HG02763 (cell line): ENCODE measurements around the gene TRIM41.

ENCODE experiments used
- ATAC-seq: cut with Tn5 transposase; IDR thresholded peaks from one replicate; pipeline ENCODE4 v1.9.1; 2021; ENCODE audit warnings: mild to moderate bottlenecking, moderate library complexity; ENCODE audit not compliant: unreplicated experiment

TRIM41 gene

DNA sequence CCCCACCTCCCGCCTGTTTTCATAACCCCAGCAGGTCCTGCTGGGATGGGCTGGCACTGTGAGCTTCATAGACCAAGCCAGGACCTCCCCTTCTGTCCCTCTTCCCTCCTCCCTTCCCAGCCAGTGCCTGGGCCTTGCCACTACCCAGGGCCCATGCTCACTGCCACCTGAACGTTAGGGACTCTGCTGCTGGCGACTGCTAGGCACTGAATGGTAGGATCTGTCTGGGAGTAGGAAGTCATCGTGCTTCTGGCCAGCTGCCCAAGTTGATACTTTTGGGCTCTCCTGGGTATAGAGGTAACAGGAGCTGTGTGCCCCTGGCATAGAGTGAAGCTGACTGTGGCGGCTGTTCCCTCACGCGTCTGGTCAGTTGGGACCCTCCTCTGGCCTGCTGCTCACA is 8.4 kb downstream of the TRIM41 start:
- ATAC-seq = no peak

DNA sequence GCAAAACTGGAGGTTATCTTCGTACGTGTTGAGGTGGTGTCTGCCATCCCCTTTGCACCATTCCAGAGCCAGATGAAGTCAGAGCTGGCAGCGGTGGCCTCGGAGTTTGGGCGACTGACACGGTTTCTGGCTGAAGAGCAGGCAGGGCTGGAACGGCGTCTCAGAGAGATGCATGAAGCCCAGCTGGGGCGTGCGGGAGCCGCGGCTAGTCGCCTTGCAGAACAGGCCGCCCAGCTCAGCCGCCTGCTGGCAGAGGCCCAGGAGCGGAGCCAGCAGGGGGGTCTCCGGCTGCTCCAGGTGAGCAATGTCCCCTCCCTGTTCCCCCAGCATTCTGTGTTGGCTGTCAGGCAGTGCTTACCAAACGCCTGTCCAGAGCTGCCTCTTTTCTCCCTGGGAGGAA is 9.5 kb downstream of the TRIM41 start:
- ATAC-seq = no peak

DNA sequence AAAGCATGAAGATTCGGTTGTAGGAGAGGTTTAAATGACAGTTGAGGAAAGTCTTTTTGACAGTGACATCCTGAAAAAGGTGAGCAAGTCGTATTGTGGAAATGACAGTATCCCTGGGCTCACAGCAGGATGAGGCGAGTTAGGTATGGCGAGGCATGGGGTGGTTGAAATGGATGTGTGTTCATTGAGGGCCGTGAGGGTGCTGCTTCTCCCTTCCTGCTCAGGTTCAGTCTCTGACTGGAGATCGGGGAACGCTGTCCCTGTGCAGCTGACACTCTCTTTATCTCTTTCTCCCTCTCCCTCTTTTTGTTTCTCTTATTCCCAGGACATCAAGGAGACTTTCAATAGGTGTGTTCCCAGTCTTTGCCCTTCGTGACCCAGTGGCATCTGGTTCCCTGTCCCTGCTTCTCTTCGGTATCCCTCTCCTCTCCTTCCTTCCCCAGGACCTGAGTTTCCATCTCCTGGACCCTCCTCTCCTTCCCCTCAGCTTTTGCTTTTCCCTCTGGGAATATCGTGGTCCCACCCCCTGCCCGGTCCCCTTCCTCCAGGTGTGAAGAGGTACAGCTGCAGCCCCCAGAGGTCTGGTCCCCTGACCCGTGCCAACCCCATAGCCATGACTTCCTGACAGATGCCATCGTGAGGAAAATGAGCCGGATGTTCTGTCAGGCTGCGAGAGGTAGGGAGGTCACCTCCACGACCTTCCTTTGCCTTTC is 10.2 kb downstream of the TRIM41 start:
- ATAC-seq = no peak

DNA sequence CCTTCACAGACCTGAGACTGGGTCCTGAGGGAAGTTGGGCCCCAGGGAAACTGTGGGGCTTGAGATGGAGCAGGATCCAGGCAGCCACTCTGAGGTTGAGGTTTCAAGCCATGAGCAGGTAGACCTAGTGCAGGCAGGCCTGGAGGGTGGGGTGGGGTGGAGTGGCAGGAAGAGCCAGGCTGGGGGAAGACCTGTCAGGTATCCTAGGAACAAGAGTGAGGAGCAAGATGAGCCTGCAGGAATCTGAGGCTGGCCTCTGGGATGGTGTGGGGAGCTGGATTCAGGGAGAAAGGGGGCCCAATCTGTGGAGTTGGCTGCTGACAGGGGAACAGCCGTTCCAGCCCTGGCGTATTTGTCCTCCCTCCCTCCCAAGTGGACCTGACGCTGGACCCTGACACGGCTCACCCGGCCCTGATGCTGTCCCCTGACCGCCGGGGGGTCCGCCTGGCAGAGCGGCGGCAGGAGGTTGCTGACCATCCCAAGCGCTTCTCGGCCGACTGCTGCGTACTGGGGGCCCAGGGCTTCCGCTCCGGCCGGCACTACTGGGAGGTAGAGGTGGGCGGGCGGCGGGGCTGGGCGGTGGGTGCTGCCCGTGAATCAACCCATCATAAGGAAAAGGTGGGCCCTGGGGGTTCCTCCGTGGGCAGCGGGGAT is 10.8 kb downstream of the TRIM41 start:
- ATAC-seq = no peak

DNA sequence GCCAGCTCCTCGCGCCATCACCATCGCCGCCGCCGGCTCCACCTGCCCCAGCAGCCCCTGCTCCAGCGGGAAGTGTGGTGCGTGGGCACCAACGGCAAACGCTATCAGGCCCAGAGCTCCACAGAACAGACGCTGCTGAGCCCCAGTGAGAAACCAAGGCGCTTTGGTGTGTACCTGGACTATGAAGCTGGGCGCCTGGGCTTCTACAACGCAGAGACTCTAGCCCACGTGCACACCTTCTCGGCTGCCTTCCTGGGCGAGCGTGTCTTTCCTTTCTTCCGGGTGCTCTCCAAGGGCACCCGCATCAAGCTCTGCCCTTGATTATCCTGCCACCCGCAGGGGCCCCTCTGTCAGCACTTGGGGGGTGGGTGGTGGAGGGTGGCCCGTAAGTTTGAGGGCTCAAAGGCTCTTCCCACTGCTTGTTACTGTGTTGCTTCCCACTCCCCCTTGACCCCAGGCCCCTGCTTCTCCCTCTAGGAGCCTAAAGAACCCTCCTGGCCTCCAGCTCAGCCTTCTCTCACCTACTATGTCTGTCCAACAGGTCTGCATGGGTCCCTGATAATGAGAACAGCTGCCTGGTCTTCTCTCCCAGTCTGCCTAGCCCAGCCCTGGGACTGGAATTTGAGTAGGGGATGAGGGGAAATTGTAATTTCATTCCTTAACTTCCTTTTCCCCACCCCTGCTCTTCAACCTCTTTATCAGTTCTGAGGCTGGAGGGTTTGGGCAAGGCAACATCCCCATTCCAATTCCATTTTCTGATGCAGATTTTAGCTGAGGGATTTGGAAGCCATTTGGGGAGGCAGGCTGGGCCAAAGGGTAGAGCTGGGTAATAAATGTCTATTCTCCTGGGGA is 11.6 kb downstream of the TRIM41 start:
- no peak for ATAC-seq

DNA sequence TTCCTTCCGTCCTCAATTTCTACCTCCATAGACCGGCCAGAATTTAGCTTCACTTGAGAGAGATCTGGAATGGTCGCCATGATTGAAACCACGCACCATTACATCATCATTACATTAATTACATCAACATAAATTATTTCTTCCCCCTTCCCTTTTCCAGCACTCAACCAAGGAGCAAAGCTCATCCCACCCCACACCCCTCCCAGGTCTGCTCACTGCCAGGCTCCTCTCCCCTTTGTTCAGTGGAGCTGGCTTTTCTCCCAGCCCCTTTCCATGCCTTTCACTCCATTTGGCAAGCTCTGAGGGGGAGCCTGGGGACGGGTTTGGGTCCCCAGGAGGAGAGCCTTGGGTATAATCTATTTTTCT is 12.2 kb downstream of the TRIM41 start:
- ATAC-seq = no peak

DNA sequence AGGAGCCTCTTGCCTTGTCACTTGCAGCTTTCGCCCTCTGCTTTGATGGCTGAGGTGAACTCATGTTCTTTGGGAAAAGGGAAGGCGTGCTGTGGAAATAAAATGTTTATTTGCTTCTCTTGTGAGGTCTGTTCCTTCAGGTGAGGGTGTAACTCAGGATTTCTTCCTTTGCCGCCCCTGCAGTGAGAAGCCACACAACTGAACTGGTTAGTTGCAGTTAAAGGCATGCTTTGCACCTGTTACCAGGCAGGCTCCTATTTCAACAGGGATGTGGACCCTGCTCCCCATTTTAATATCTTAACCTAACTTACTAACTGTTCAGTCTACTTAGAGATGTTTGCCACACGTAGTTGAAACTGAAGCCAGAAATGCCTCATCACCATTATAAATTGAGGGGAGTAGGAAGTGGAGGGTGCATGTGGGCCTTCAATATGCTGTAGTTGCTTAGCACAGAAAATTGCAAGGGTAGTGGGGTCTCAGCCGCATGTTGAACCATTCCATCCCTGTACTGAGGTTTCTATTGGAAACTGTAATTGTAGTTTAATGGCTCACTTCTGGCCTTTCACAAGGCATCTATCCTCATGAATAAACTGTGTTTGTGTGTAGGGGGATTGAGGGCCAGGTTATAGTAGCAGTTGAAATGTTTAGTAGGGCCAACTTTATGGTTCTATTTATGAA is 12.7 kb downstream of the TRIM41 start:
- ATAC-seq = no peak

DNA sequence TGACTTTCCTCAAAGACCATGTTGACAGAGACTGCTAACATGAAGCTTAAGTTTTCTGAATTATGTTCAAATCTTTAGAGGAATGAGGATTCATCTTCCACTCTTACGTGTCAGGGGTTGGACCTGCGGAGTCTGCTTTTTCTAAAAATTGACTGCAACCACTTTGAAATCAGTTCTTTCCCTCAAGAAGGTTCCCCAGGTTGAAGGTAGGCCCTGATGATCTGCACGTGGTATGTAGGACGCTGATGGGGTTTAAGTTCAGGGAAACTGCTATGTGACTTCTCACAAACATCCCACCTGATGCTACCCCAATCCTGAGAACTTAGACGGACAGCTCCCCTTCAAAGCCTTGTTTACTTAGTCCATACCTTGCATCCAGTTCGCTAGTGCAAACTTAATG is 13.4 kb downstream of the TRIM41 start:
- ATAC-seq = no peak

DNA sequence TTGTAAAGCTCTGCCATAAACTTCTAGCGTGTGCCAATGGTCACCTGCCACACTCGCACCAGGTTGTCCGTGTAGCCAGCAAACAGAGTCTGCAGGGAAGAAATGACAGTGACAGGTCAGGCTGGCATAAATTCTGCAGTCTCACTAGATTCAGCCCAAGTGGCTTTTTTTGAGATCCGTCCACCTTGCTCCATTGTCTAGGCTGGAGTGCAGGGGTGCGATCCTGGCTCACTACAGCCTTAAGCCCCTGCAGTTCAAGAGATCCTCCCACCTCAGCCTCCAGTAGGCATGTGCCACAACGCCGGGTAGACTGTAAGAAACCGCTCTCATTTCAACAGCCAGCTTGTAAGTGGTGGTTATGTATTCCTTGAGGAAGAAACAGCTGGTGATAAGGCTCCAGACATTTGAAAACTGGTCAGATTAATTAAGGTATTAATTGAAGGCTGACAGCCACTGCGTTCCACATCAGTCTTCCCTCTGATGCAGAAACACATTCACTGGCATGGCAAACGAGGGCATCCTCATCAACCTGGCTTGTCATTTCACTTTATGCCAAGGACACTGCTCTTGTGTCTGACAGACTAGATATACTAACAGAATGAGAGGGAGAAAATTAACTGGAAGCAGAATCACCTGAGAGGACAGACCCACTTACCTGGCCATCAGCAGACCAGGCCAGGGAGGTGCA is 14.0 kb downstream of the TRIM41 start:
- no peak for ATAC-seq

DNA sequence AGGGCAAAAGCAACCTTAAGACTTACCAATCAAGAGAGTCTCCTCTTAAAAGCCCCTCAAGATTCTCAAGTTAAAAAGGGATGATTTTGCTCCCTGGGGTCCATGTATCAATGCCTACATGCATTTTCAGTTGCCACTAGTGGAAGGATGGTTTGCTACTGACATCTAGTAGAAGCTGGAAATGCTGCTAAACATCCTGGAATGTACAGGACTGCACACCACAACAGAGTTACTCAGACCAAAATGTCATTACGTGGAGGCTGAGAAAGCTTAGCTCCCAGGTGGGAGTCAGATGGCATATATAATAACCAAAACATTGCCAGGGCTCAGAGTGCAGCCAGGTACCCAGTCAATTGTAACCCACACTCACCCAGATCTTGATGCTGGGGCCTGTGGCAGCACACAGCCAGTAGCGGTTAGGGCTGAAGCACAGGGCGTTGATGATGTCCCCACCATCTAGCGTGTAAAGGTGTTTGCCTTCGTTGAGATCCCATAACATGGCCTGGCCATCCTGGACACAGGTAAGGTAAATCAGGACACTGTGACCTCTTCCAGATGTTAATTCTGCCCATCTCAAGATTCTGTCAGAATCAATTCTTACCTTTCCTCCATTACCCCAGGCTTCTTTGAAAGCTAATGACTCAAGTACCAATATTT is 14.8 kb downstream of the TRIM41 start:
- no peak for ATAC-seq

DNA sequence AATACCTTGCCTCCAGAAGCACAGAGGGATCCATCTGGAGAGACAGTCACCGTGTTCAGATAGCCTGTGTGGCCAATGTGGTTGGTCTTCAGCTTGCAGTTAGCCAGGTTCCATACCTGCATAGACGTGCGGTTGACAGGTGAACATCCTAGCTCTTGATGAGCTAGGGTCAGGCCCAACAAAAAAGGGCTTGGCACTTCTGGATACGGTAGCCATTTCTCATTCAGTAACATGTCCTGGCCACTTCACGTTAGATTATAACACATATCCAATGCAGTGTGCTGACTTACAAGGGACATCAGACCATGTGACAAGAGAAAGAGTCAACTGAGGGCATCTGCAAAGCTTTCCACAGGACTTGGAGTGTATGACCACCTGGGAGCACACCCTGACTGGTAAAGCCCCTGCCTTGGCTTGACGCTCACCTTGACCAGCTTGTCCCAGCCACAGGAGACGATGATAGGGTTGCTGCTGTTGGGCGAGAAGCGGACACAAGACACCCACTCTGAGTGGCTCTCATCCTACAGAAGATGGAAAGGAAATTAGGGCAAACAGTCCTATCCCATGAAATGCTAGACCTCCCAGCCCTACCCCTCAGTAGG is 16.1 kb downstream of the TRIM41 start:
- no peak for ATAC-seq

DNA sequence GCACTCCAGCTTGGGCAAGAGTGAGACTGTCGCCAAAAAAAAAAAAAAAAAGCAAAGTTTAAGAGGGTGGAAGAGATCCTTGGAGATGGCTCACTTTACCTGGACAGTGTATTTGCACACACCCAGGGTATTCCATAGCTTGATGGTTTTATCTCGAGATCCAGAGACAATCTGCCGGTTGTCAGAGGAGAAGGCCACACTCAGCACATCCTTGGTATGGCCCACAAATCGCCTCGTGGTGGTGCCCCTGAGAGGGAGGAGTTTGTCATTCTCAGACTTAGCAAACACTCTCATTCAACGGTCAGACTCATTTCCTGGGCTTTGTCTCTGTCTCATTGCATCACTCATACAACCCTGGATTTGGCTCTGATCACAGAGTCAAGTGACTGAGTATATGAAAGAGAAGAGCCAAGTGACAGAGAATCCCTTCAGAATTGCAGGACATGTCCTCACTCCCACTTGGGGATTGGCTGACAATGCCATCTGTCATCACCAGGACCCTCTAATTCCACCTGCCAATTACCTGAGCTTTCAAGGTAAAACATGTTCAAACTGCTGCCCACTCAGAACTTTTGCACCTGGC is 18.4 kb downstream of the TRIM41 start:
- no peak for ATAC-seq

DNA sequence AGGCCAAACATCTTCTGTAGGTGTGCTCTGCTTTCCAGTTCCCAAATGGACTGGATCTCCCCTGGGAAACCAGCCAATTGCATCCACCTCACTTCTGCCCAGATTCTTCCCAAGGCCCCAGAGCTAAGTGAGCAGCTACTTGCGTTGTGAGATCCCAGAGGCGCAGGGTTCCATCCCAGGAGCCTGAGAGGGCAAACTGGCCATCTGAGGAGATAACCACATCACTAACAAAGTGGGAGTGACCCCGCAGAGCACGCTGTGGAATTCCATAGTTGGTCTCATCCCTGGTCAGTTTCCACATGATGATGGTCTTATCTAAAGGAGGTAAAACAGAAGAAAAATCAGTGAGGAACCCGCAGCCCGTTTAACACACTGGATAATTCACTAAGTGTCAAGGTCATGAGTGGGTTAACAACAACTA is 19.0 kb downstream of the TRIM41 start:
- no peak for ATAC-seq

DNA sequence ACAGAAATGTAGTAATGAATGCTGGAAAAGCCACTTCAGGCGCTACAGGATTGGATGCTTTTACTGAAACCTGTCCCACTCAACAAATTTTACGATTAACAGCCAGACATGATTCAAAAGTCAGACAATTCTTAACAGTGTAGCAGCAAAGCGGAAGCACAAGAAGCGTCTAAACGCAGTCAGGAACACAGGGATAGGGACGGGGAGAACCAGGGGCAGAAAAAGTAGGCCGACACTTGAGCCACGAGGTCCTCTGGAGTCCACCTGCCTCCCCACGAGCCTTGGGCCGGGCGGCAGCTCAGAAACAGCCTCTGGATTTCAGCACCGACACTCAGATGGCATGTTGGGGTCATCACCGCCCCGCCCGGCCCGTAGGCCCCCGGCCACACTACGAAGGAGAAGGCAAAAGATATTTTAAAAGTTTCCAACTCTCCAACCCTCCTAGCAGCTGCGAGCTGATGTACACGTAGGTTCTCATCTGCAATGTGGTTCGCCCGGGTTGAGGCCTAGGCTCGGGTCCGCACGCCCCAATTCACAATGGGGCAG is 20.0 kb downstream of the TRIM41 start:
- ATAC-seq = peak; percentile 2

DNA sequence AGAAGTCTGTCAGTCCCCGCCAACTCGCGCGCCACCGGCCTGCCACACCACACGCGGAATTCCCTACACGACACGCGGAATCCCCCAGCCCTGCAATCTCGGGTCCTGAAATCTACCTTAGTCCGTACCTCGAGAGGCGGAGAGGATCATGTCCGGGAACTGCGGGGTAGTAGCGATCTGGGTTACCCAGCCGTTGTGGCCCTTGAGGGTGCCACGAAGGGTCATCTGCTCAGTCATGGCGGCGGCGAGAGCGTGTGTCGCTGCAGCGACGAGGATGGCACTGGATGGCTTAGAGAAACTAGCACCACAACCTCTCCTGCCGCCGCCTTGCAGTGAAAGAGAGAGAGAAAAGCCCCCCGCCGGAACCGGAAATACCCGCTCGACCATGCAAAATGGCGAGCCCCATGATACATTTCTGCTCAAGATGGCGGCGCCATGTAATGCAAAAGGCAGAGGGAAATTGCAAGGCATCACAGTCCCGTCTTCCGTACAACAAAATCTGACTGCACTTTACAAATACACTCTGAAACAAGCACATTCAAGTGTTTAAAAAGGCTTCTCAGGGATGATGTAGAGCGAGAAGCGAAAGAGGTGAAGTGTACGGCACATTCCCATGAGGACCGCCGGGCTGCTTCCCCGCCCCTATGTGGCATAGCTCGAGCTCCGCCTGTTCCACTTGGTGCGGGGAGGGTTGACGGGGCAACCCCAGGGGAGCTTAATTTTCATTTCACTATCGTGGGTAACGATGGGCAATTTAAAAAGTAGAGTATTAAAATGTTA is 20.7 kb downstream of the TRIM41 start, which contains the start of gene RACK1:
RACK1 (minus strand) TSS at position 343 of the 780 bp plus-strand sequence; CDS start at position 237, 106 bp downstream.
- ATAC-seq = peak; percentile 58

DNA sequence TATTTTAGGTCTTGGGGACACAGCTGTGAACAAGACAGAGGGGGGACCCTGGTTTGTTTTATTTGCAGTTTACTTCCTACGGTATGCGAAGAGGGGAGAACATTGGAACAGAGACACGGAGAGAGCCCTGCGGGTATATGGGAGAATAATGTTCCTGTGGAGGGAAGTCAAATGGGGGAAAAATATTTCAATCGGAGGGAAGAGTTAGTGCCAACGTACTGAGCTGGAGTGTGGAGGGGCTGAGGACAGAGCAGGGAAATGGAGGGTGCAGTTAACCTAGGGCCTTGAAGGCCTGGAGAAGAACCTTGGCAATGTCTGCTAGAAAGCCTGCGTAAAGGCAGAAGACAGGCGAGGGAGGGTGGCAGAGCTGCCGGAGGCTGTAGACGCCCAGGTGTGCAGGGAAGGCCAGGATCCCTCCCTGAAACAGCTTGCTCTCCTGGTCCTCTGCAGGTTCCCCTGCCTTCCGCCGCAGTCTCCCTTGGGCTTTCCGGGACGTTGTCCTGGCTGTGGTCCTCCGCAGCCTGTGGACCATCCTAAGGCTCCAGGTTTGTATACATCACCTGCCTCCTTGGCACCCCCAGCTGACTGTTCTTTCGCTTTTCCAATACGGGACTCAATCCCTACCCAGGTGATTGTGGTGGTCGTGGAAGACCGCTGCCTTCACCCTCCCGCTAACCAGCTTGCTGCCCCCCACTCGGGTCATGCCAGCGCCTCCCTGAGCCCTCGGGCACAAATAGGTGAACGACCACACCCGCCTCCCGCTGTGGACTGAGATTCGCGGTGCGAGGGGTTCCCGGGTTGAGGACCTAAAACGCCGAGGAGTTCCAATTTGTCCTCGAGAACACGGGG is 22.6 kb downstream of the TRIM41 start:
- no peak for ATAC-seq

DNA sequence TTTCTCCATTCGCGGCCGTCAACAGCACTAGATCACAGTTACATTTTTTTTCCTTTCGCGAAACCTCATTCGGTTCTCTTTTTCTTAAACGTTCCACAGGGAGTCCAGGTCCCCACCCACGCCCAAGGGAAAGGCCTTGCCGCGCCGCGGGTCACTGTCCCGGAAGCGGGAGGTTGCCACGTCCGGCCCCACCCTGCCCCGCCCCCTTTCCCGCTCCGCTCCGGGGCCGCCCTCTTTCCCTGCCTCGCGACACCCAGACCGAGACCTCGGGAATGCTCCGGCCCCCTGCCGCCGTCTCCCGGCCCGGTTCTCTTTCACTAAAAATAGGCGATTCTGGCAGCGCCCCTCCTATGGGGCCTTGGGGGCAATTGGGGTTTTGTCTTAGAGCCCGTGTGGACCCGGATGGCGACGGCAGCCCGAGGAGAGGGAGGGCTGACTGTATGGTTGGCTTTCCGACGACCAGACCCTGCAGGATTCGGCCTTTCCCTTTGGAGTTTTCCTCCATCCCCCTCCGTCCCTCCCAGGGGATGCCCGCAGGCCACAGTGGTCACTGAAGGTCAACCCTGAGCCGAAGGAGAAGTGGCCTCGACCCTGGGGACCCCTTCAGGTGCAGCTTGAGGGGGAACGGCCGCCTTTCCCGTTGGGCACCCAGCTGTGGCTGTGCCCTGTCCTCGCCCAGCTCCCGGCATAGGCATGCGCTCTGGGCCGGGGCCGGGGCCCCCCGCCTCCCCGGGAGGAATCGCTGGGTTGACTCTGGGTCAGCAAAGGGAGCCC is 23.4 kb downstream of the TRIM41 start:
- peak; percentile 48 for ATAC-seq
